RWPE2 (cell line): ENCODE results near the gene TP73.

Experiments used
- ATAC-seq: fragments of 200-7000 bp; cut with Tn5 transposase; 3 replicates; pipeline ENCODE4 v1.9.1; 2021; ENCODE audit warnings: low read depth
- DNase-seq: peaks from one replicate; pipeline ENCODE4 v3.0.0-alpha.2; 2020; ENCODE audit warnings: low spot score
- H3K27ac ChIP-seq: fragments of 450-650 bp; 2 replicates; pipeline ENCODE4 v1.5.1; 2017; ENCODE audit warnings: mild to moderate bottlenecking; ENCODE audit not compliant: poor library complexity, severe bottlenecking
- H3K27me3 ChIP-seq: fragments of 250-450 bp; sonication (Bioruptor Pico); 2 replicates; pipeline ENCODE4 v1.5.1; 2021; ENCODE audit warnings: mild to moderate bottlenecking, moderate library complexity; ENCODE audit not compliant: insufficient read depth, poor library complexity, severe bottlenecking
- H3K36me3 ChIP-seq: fragments of 250-450 bp; sonication (Bioruptor Pico); 2 replicates; pipeline ENCODE4 v1.5.1; 2020; ENCODE audit warnings: low read depth, mild to moderate bottlenecking, moderate library complexity
- H3K4me1 ChIP-seq: fragments of 250-450 bp; sonication (Bioruptor Pico); 2 replicates; pipeline ENCODE4 v1.5.1; 2021; ENCODE audit warnings: mild to moderate bottlenecking, moderate library complexity; ENCODE audit not compliant: insufficient read depth, poor library complexity, severe bottlenecking
- H3K4me3 ChIP-seq: fragments of 250-450 bp; sonication (Bioruptor Pico); 2 replicates; pipeline ENCODE4 v1.5.1; 2021; ENCODE audit warnings: mild to moderate bottlenecking, moderate library complexity; ENCODE audit not compliant: severe bottlenecking
- H3K9me3 ChIP-seq: fragments of 250-450 bp; sonication (Bioruptor Pico); 2 replicates; pipeline ENCODE4 v1.5.1; 2021; ENCODE audit warnings: mild to moderate bottlenecking, moderate library complexity; ENCODE audit not compliant: severe bottlenecking
- TF ChIP-seq, protein P1 (sequence below): fragments of 450-650 bp; IDR thresholded peaks from one replicate; pipeline ENCODE4 v1.5.1; 2017; ENCODE audit warnings: mild to moderate bottlenecking, moderate library complexity; ENCODE audit not compliant: poor library complexity, severe bottlenecking

The TP73 gene

DNA sequence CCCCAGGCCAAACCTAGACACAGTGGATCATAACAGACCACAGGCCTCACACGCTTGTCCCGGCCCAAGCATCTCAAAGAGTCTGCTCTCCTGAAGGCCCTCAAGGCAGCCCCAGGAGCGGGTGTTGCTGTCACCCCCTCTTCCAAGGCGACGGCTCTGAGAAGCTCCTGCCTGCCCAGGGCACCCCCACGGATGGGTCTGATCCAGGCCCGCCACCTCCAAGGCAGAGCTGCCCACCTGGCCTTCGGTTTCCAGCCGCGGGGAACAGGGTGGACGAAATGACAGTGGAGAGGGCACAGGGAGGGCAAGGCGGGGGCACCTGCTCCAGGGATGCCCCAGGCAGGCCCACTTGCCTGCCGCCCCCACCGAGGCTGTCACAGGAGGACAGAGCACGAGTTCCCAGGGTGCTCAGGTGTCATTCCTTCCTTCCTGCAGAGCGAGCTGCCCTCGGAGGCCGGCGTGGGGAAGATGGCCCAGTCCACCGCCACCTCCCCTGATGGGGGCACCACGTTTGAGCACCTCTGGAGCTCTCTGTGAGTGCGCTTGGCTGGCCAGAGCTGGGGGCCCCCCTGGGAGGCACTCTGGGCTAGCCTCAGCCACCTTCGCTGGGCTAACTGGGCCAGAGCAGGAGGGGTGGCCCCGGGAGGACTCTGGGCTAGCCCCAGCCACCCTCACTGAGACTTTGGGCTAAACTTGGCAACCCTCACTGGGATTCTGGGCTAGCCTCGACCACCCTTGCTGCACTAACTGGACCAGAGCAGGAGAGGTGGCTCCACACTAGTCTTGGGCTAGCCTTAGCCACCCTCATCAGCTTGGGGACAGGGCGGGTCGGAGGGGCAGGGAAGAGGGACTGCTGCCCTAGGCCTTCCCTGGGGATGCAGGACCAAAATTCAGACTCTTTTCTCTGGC lies 29.8 kb downstream of the TP73 start:
- no peaks in the 10 kb centered on the region for H3K27me3 ChIP-seq

DNA sequence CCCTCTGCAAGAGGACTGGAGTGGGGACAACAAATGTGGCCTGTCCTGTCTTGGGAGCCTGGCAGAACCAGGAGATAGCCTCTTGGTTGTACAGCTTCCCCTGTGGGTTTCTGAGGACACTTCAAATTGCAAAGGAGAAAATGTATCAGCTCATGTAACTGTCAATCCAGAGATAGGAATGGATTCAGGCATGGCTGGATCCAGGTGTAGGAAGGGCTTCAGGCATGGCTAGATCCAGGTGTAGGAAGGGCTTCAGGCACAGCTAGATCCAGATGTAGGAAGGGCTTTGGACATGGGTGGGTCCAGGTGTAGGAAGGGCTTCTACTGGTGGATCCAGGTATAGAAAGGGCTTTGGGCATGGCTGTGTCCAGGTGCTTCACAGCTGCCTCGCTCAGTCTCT lies 30.9 kb downstream of the TP73 start:
- Histone ChIP-seq H3K27ac (no peak overlapping the region), H3K4me1 (peaks cover 12% of the 10 kb centered on the region), H3K36me3 (no peaks in the 10 kb centered on the region), H3K4me3 (no peak overlapping the region), H3K27me3 (no peaks in the 10 kb centered on the region), H3K9me3 (no peaks in the 10 kb centered on the region)
- DNase-seq (no peak), ATAC-seq (no peak)
- TF ChIP-seq, protein P1, sequence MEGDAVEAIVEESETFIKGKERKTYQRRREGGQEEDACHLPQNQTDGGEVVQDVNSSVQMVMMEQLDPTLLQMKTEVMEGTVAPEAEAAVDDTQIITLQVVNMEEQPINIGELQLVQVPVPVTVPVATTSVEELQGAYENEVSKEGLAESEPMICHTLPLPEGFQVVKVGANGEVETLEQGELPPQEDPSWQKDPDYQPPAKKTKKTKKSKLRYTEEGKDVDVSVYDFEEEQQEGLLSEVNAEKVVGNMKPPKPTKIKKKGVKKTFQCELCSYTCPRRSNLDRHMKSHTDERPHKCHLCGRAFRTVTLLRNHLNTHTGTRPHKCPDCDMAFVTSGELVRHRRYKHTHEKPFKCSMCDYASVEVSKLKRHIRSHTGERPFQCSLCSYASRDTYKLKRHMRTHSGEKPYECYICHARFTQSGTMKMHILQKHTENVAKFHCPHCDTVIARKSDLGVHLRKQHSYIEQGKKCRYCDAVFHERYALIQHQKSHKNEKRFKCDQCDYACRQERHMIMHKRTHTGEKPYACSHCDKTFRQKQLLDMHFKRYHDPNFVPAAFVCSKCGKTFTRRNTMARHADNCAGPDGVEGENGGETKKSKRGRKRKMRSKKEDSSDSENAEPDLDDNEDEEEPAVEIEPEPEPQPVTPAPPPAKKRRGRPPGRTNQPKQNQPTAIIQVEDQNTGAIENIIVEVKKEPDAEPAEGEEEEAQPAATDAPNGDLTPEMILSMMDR: no peak

More for the DNA sequence above, 29.8 kb downstream of the TP73 start:
- DNase-seq (no peak), ATAC-seq (no peak)
- no peaks in the 10 kb centered on the region for H3K36me3 ChIP-seq
- TF ChIP-seq, protein P1: no peak
- H3K27ac ChIP-seq: no peak overlapping the region
- H3K9me3 ChIP-seq: no peaks in the 10 kb centered on the region
- H3K4me1 ChIP-seq: peaks cover 17% of the 10 kb centered on the region
- H3K4me3 ChIP-seq: no peak overlapping the region

DNA sequence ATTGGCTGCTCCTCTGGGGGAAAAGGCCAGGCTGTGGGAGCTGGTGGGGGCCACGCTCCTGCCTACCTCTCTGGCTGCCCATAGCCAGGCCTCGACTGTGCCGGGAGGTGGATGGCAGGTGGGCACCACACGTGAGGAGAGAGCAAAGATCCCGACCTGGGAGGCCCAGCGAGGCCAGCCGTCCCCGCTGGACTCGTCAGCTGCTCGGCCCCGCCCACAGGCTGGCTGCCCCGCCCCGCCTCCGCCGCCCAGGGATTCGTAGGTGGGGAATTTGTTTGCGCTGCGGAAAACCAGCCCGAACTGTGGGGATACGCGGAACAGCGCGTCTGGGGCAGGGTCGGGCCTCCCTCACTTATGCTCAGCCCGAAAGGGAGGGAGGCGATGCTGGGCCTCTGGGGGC lies 31.7 kb downstream of the TP73 start:
- no peak overlapping the region for H3K27ac ChIP-seq
- no peaks in the 10 kb centered on the region for H3K27me3 ChIP-seq
- H3K36me3 ChIP-seq: no peaks in the 10 kb centered on the region
- H3K9me3 ChIP-seq: no peaks in the 10 kb centered on the region
- DNase-seq: no peak
- TF ChIP-seq, protein P1: no peak
- H3K4me3 ChIP-seq: no peak overlapping the region
- H3K4me1 ChIP-seq: peaks cover 8% of the 10 kb centered on the region
- ATAC-seq: peak; percentile 38

DNA sequence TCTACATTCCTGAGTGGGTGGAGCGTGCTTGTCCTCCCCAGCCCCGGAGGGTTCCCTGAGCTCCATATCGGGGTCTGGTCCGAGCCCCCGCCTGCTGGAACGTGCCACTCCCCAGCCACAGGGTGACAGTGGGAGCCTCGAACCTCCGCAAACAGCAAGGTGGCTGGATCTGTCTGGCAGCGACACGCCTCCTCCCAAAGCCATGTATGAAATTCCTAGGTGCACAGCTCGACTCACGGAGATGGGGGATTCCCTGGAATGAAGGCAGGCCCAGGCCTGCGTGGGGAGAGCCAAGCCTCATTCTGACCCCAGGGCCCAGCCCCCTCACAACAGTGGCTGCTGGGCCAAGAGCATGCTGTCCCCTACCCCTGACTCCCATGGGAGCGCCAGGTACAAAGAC lies 32.9 kb downstream of the TP73 start:
- ATAC-seq: peak; percentile 62
- DNase-seq: no peak
- H3K4me1 ChIP-seq: peaks cover 13% of the 10 kb centered on the region

More for the DNA sequence above, 32.9 kb downstream of the TP73 start:
- TF ChIP-seq, protein P1: no peak
- H3K9me3 ChIP-seq: no peaks in the 10 kb centered on the region
- H3K36me3 ChIP-seq: no peaks in the 10 kb centered on the region
- no peak overlapping the region for H3K4me3 ChIP-seq
- no peaks in the 10 kb centered on the region for H3K27me3 ChIP-seq
- no peak overlapping the region for H3K27ac ChIP-seq
